OCI-LY7 (cell line): ENCODE results near the gene CLEC4C.
"Not testable (repeated sequence)": the region's sequence is repeated elsewhere in the genome, so short reads cannot be mapped to it uniquely, and the experiment has no call there.

Experiments
- EZH2phosphoT487 ChIP-seq: fragments of 200-600 bp; sonication (generic); IDR thresholded peaks from 2 replicates; pipeline ENCODE4 v1.6.1; 2018; ENCODE audit warnings: low read depth, borderline replicate concordance, mild to moderate bottlenecking, mixed run types, antibody characterized with exemption, low read length, moderate library complexity, mixed read lengths
- TF ChIP-seq, protein P1 (sequence below): fragments of 200-600 bp; sonication (generic); conservative IDR thresholded peaks from 2 replicates; pipeline ENCODE4 v1.5.1; 2014; ENCODE audit warnings: mild to moderate bottlenecking, antibody characterized with exemption, low read length, moderate library complexity, mixed read lengths

DNA sequence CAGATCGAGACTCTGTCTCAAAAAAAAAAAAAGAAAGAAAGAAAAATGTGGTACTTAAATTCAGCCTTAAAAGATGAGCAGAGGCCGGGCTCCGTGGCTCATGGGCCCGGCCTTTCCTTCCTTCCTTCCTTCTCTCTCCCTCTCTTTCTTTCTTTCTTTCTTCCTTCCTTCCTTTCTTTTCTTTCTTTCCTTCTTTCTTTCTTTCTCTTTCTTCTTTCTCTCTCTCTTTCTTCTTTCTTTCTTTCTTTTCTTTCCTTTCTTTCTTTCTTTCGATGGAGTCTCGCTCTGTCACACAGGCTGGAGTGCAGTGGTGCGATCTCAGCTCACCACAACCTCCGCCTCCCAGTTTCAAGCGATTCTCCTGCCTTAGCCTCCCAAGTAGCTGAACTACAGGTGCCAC, 36.3 kb upstream of the CLEC4C start:
- TF ChIP-seq, protein P1, sequence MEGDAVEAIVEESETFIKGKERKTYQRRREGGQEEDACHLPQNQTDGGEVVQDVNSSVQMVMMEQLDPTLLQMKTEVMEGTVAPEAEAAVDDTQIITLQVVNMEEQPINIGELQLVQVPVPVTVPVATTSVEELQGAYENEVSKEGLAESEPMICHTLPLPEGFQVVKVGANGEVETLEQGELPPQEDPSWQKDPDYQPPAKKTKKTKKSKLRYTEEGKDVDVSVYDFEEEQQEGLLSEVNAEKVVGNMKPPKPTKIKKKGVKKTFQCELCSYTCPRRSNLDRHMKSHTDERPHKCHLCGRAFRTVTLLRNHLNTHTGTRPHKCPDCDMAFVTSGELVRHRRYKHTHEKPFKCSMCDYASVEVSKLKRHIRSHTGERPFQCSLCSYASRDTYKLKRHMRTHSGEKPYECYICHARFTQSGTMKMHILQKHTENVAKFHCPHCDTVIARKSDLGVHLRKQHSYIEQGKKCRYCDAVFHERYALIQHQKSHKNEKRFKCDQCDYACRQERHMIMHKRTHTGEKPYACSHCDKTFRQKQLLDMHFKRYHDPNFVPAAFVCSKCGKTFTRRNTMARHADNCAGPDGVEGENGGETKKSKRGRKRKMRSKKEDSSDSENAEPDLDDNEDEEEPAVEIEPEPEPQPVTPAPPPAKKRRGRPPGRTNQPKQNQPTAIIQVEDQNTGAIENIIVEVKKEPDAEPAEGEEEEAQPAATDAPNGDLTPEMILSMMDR, result not testable (repeated sequence)
- not testable (repeated sequence) for TF ChIP-seq EZH2phosphoT487
